Ishikawa (cell line): ENCODE results near the gene RNU6-9.

Experiments
- CEBPB ChIP-seq: IDR thresholded peaks from 2 replicates; pipeline ENCODE4 v1.6.1; 2012
- CREB1 ChIP-seq: IDR thresholded peaks from 2 replicates; pipeline ENCODE4 v1.6.1; 2012; ENCODE audit warnings: low read depth
- EGR1 ChIP-seq: IDR thresholded peaks from 2 replicates; pipeline ENCODE4 v1.6.1; 2012
- EP300 ChIP-seq: IDR thresholded peaks from 2 replicates; pipeline ENCODE4 v1.6.1; 2012; ENCODE audit warnings: borderline replicate concordance
- MAX ChIP-seq: IDR thresholded peaks from 2 replicates; pipeline ENCODE4 v1.6.1; 2012
- NFIC ChIP-seq: IDR thresholded peaks from 2 replicates; pipeline ENCODE4 v1.6.1; 2012
- RAD21 ChIP-seq: IDR thresholded peaks from 2 replicates; pipeline ENCODE4 v1.6.1; 2012; ENCODE audit warnings: low read depth
- REST ChIP-seq: IDR thresholded peaks from 2 replicates; pipeline ENCODE4 v1.6.1; 2012; ENCODE audit warnings: low read depth, mild to moderate bottlenecking
- TAF1 ChIP-seq: IDR thresholded peaks from 2 replicates; pipeline ENCODE4 v1.6.1; 2012; ENCODE audit warnings: low read depth, mild to moderate bottlenecking
- TCF12 ChIP-seq: IDR thresholded peaks from 2 replicates; pipeline ENCODE4 v1.6.1; 2012; ENCODE audit warnings: low read depth
- TEAD4 ChIP-seq: IDR thresholded peaks from 2 replicates; pipeline ENCODE4 v1.6.1; 2012
- USF1 ChIP-seq: IDR thresholded peaks from 2 replicates; pipeline ENCODE4 v1.6.1; 2012
- YY1 ChIP-seq: IDR thresholded peaks from 2 replicates; pipeline ENCODE4 v1.6.1; 2012; ENCODE audit warnings: low read depth
- ZBTB7A ChIP-seq: IDR thresholded peaks from 2 replicates; pipeline ENCODE4 v1.6.1; 2012; ENCODE audit warnings: low read depth

RNU6-9 gene

GRCh38 chr19:924553-925086 lies 31.3 kb downstream of the RNU6-9 start:
- TF ChIP-seq ZBTB7A: no peak; the same call in 1 of the 2 replicates

- peak; percentile 76 for TF ChIP-seq USF1
- peak; percentile 86 for TF ChIP-seq MAX
- no peak for TF ChIP-seq TEAD4
These were observed 31.8 kb downstream of the RNU6-9 start for GRCh38 chr19:925087-925525.

GRCh38 chr19:925526-926322 lies 32.4 kb downstream of the RNU6-9 start, which contains the start of gene ARID3A:
ARID3A (plus strand) TSS chr19:926035; CDS start chr19:929529, 3,494 bp downstream.
- TF ChIP-seq USF1 (no peak), REST (no peak), YY1 (no peak), TEAD4 (peak; percentile 59), EP300 (no peak), CREB1 (no peak), TAF1 (peak; percentile 11; the same call in 1 of the 2 replicates), MAX (0 out of 2 replicates have a peak, but pooled peaks have one; percentile 14), NFIC (no peak; the same call in 1 of the 2 replicates), TCF12 (peak; percentile 51; the same call in 1 of the 2 replicates), RAD21 (no peak), CEBPB (no peak), EGR1 (peak; percentile 41; the same call in 1 of the 2 replicates)

DNA sequence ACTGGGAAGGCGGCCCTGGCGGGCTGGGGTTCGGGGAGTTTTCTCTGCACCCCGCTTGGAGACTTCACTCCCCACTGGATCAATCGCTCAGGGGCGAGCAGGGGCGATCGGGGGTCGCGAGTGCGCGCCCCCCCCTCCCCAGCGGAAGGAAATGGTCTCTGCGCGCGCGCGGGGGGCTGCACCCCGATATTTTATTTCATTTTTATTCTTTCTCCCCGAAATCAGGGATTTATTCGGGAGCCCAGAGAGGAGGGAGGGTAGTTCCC lies 33.0 kb downstream of the RNU6-9 start:
- peak; percentile 87 for TF ChIP-seq ZBTB7A
- no peak for TF ChIP-seq REST

- TF ChIP-seq YY1 (no peak), CEBPB (peak; percentile 32; the same call in 1 of the 2 replicates), ZBTB7A (no peak), EGR1 (no peak), MAX (no peak), USF1 (no peak), TCF12 (peak; percentile 29; the same call in 1 of the 2 replicates), CREB1 (no peak)
These were observed 33.5 kb downstream of the RNU6-9 start for GRCh38 chr19:926589-927350.

DNA sequence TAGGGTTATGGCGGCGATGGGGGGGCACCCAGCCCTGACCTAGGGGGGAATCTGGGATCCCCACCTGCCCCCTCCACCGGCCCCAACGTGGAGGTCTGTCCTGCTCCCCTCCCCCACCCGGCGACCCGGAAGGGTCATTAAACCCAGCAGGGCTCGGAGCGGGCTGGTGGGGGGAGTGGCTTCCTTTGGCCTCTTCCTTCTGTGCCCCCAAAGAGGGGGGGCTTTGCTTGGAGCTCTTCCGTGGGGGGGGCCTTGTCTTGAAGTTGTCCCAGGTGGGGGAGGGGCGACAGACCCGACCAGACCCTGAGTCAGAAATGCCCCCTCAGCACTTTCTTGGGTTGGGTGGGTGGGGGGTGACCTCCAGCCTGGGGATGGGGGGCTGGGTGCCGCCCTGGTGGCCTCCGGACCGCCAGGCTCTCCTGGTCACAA lies 34.1 kb downstream of the RNU6-9 start:
- TF ChIP-seq TCF12 (no peak), ZBTB7A (0 out of 2 replicates have a peak, but pooled peaks have one; percentile 60)
